Epithelial cell of esophagus (primary cell): ENCODE measurements around the gene NES.
A peak's percentile ranks its signal among the peaks of the same experiment; 100 is the strongest.

Experiments used
- DNase-seq: peaks from one replicate; pipeline ENCODE4 v3.0.0; 2010; ENCODE audit warnings: low read depth
- H3K4me3 ChIP-seq: 2 replicates; pipeline ENCODE4 v1.5.1; 2011; ENCODE audit warnings: mild to moderate bottlenecking, low read length, control low read depth
- TF ChIP-seq, protein P1 (sequence below): IDR thresholded peaks from 2 replicates; pipeline ENCODE4 v1.5.1; 2011; ENCODE audit warnings: low read depth, mild to moderate bottlenecking, low read length, control low read depth, inconsistent platforms; ENCODE audit not compliant: insufficient read depth; ENCODE audit errors: missing control alignments

Gene NES

DNA sequence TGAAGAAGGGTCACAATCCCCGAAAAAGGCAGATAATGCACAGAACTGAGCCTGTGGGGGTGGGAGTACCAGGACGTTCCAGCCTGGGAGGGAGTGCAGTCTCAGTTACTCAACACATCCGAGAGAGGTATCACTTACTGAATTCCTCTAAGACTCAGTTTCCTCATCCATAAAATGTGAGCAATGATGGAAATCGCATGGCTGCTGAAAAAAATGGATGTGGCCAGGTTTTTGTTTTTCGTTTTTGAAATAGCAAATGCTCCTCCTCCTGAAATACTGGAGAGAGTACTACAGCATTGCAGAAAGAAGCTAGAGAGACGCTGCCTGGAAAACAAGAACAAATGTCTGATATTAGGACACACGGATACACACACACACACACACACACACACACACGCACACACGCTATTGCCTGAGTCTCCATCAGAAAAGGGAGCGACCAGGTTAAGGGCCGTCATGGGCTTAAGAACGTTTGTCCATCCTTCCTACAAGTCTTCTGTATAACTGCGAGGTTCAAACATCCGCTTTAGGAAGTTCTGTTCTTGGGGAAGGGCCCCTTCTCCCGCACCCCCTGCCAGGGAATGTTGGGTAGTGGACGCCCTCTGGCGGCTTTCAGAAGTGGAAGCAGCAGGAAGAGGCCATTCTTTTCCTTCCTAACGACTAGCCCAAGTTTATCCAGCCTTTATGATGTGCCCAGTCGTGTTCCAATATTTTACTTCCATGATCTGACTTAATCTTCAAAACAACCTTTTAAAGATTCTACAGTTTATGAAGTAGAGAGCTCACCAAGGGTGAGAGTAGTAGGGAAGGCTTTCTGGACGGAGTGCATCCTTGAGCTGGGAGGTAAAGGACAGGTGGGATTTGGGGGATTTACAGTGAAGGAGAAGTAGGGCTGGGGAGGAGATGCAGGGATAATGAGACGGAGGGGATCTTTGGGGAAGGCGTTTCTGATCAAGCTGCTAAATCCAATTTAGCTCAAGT is 699 bp upstream of the NES start:
- TF ChIP-seq, protein P1, sequence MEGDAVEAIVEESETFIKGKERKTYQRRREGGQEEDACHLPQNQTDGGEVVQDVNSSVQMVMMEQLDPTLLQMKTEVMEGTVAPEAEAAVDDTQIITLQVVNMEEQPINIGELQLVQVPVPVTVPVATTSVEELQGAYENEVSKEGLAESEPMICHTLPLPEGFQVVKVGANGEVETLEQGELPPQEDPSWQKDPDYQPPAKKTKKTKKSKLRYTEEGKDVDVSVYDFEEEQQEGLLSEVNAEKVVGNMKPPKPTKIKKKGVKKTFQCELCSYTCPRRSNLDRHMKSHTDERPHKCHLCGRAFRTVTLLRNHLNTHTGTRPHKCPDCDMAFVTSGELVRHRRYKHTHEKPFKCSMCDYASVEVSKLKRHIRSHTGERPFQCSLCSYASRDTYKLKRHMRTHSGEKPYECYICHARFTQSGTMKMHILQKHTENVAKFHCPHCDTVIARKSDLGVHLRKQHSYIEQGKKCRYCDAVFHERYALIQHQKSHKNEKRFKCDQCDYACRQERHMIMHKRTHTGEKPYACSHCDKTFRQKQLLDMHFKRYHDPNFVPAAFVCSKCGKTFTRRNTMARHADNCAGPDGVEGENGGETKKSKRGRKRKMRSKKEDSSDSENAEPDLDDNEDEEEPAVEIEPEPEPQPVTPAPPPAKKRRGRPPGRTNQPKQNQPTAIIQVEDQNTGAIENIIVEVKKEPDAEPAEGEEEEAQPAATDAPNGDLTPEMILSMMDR, result peak; percentile 91
- DNase-seq, result peak; percentile 68
- H3K4me3 ChIP-seq, result no peak overlapping the region

DNA sequence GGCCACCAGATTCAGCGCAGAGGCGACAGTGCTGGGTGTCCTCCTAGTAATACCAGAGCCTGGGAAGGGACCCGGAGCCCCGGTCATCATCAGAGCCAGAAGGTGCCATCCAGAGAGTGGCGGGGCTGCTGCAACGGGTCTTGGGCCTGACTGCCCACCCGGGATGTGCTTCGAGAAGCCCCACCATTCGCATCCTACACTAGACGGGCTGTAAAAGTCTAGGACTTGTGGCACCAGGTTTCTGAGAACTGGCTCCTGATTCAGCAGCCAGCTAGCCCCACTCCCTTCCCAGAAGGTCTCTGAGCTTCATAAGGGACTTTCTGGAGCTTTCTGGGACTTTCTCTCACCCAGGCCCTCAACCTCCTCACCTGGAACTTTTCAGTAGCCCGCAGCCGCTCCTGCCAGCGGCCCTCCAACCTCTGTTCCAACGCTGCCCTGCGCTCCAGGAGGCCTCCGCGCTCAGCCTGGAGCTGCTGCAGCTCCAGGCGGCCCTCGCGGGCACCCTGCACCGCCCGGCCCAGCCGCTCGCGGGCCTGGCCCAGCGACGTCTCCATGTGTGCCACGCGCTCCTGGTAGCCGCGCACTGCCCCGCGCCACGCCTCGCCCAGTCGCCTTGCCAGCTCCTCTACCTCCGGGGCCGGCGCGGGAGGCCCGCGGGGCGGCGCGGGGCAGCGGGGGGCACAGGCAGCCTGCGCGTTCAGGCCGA is 940 bp downstream of the NES start:
- TF ChIP-seq, protein P1, result no peak
- no peak for DNase-seq
- no peak overlapping the region for H3K4me3 ChIP-seq

DNA sequence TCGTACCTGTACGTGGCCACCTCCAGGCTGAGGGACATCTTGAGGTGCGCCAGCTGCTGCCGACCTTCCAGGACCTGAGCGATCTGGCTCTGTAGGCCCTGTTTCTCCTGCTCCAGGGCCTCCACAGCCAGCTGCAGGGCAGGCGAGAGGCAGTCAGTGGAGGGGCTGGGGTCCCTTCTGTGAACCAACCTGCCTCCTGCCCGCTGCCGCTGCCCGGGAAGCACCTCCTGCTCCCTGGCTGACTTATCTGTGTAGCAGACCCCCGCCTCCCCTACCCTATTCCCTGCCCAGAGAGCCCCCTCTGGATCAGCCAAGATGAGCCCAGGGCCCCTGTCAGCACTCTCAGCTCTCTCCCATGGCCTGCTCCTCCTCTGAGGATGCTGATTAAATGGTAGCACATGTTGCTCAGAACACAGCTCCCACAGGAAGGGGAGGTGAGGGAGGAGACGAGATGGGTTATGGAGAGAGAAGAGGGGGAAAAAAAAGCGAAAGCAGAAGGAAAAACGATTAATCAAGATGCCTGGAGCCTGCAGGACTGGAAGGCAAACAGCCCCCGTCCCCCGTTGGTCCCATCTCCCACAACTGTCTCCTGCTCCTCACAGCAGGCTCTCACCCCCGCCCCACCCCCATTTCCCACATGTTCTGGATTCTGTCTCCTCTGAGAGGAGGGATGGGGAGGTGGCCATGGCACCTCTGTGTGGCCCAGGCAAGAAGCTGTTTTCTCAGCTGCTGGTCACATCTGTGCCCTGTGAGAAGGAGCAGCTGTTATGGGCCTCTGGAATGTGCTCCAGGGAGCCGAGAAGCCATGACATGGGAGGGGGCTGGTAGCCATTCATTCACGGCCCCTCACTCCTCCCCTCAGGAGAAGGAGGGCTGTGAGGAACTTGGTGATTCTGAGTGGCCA is 1.7 kb downstream of the NES start:
- no peak for DNase-seq
- no peak overlapping the region for H3K4me3 ChIP-seq
- TF ChIP-seq, protein P1, result no peak

DNA sequence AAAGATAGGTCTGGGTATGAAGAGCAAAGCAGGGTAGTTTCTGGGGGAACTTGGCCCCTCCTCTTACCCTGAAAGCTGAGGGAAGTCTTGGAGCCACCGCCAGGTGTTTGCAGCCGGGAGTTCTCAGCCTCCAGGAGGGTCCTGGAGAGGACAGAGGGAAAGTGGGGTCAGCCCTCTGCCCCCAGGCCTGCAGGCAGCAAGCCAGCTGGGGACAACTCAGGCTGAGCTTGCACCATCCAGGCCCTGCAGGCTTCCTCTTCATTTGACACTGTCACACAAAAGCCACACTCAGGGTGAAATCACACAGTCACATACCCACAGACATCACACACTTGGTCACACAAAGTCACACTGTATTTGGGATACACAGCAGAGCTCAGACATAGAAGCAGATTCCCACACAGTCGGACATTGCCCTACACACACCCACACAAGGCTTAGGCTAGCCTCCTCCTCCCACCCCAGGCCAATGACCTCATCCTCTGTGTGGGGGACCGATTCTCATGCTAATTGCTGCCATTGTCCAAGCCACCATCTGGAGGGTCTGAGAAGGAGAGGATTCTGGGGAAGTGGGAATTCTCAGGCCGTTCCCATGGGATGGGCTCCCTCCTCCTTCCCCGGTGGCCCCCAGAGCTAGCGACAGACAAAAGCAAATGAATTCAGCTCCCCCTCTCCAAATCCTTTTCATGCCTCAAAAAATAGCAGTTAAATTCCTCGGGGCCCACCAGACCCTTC is 3.7 kb downstream of the NES start:
- H3K4me3 ChIP-seq, result no peak overlapping the region
- DNase-seq, result no peak
- TF ChIP-seq, protein P1, result no peak

DNA sequence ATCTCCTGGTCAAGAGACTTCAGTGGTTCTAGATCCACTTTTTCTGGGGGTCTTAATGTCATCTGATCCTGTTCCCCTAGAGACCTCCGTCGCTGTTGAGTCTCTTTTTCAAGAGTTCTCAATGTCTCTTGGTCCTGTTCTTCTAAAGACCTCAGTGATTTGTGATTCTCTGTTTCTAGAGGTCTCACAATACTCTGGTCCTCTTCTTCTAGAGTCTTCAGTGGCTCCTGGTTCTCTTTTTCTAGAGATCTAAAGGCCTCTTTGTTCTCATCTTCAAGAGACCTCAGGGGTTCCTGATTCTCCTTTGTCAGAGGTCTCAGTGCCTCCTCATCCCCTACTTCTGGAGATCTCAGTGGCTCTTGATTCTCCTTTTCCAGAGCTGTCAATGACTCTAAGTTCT is 5.4 kb downstream of the NES start:
- DNase-seq, result no peak
- TF ChIP-seq, protein P1, result no peak
- no peak overlapping the region for H3K4me3 ChIP-seq

DNA sequence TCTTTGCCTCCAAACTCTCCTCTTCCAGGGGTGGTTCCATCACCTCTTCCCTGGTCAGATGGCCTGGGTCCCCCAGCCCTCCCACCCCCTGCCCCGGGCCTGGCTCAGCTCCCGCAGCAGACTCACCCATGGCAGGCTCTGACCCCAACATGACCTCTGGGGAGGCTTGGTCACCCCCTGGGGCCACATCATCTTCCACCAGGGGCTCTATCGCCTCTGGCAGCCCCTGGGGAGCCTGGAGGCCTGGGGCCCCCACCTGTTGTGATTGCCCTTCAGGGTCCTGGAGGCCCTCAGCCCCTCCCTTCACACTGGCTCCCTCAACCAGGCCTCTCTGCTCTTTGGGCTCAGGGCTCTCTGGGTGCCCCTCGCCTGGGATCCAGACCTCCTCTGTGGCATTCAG is 6.4 kb downstream of the NES start:
- TF ChIP-seq, protein P1, result no peak
- H3K4me3 ChIP-seq, result no peak overlapping the region

More for the DNA sequence above, 6.4 kb downstream of the NES start:
- no peak for DNase-seq
